CD4-positive, alpha-beta T cell treated with Interleukin-15 for 4 hours (primary cell): Measurements from ENCODE around the gene ABI1.

ENCODE experiments used
- DNase-seq: peaks from one replicate; pipeline ENCODE4 v3.0.0-alpha.2; 2020; ENCODE audit warnings: low spot score

The ABI1 gene

GRCh38 chr10:26770069-26770468, 90.7 kb downstream of the ABI1 start:
- DNase-seq, result no peak

GRCh38 chr10:26765549-26765948, 95.2 kb downstream of the ABI1 start:
- DNase-seq, result no peak

GRCh38 chr10:26759008-26759407, 101.8 kb downstream of the ABI1 start:
- no peak for DNase-seq

- DNase-seq, result no peak
These were observed 105.3 kb downstream of the ABI1 start for GRCh38 chr10:26755443-26755903.

GRCh38 chr10:26746061-26746460, 114.7 kb downstream of the ABI1 start:
- DNase-seq, result no peak

GRCh38 chr10:26743841-26744240, 116.9 kb downstream of the ABI1 start:
- DNase-seq, result no peak

GRCh38 chr10:26743091-26743490, 117.7 kb downstream of the ABI1 start:
- no peak for DNase-seq

GRCh38 chr10:26741368-26741767, 119.4 kb downstream of the ABI1 start:
- no peak for DNase-seq

GRCh38 chr10:26739071-26739631, 121.6 kb downstream of the ABI1 start:
- peak; percentile 3 for DNase-seq

- no peak for DNase-seq
These were observed 122.4 kb downstream of the ABI1 start for GRCh38 chr10:26738301-26738911.

- DNase-seq, result peak; percentile 36
These were observed 123.0 kb downstream of the ABI1 start for GRCh38 chr10:26737730-26738129.

- DNase-seq, result no peak
These were observed 125.3 kb downstream of the ABI1 start for GRCh38 chr10:26735435-26735834.

GRCh38 chr10:26733750-26734568, 126.8 kb downstream of the ABI1 start:
- no peak for DNase-seq

GRCh38 chr10:26730552-26730951, 130.2 kb downstream of the ABI1 start:
- DNase-seq, result no peak

GRCh38 chr10:26729395-26729794, 131.4 kb downstream of the ABI1 start:
- no peak for DNase-seq

GRCh38 chr10:26728957-26729356, 131.8 kb downstream of the ABI1 start:
- no peak for DNase-seq

GRCh38 chr10:26727005-26727404, 133.8 kb downstream of the ABI1 start:
- no peak for DNase-seq

- peak; percentile 48 for DNase-seq
These were observed 134.7 kb downstream of the ABI1 start for GRCh38 chr10:26725837-26726727.

- DNase-seq, result no peak
These were observed 137.7 kb downstream of the ABI1 start for GRCh38 chr10:26723016-26723415.

- DNase-seq, result peak; percentile 45
These were observed 139.2 kb downstream of the ABI1 start for GRCh38 chr10:26721561-26721960.

- no peak for DNase-seq
These were observed 143.3 kb downstream of the ABI1 start for GRCh38 chr10:26717476-26717875.

- DNase-seq, result no peak
These were observed 145.6 kb downstream of the ABI1 start for GRCh38 chr10:26715137-26715487.
